Endothelial cell of umbilical vein (primary cell): ENCODE results near the gene CEACAM1. TPM values are rescaled to one million over a fixed set of nuclear protein-coding genes. Genes with fewer than 3 reads are reported as not detected.

Experiments
- BruUV-seq: library from RNA; stranded (reverse); fragments of 400-500 nt; replicated peaks from 2 replicates; lab custom pipeline; 2021; lab: Mats Ljungman, UMichigan
- CTCF ChIA-PET: fragments of 300-600, 350-600 bp; sonication (Branson Sonifier 250); formaldehyde crosslinking; loops from one replicate; lab custom pipeline; 2021; ENCODE audit warnings: antibody characterized with exemption, inconsistent platforms; lab: Charles Lee
- POLR2A ChIA-PET: fragments of 300-600, 350-600 bp; sonication (Branson Sonifier 250); formaldehyde crosslinking; loops from one replicate; lab custom pipeline; 2021; ENCODE audit warnings: antibody characterized with exemption, inconsistent platforms; lab: Charles Lee
- DNase-seq: peaks from one replicate; pipeline ENCODE4 v3.0.0-alpha.2; 2011; ENCODE audit warnings: low read depth, low spot score
- FAIRE-seq: peaks from 2 replicates; lab custom pipeline; 2011; peaks lifted over from hg19 to GRCh38; lab: Jason Lieb, UNC
- H2AFZ ChIP-seq: 2 replicates; pipeline ENCODE4 v1.6.0; 2012; ENCODE audit warnings: low read depth, low read length, control low read depth, inconsistent platforms
- H3K27ac ChIP-seq: 2 replicates; pipeline ENCODE4 v1.5.1; 2011; ENCODE audit warnings: low read depth, mild to moderate bottlenecking, control low read depth, low read length, moderate library complexity; ENCODE audit not compliant: insufficient read depth
- H3K27me3 ChIP-seq, 2 experiments: 2 replicates each; pipeline versions ENCODE4 v1.6.0 to v1.6.1; 2011; ENCODE audit warnings: low read length in 2 of 2, mixed read lengths in 1 of 2; ENCODE audit not compliant: control insufficient read depth in 2 of 2, insufficient read depth in 2 of 2
- H3K36me3 ChIP-seq, 2 experiments: 2 replicates in 1 of 2; 3 replicates in 1 of 2; pipeline ENCODE4 v1.5.1; 2011; ENCODE audit warnings: low read length in 2 of 2, mild to moderate bottlenecking in 1 of 2, moderate library complexity in 1 of 2; ENCODE audit not compliant: control insufficient read depth in 2 of 2, insufficient read depth in 2 of 2; ENCODE audit errors: extremely low read depth in 1 of 2
- H3K4me1 ChIP-seq: 3 replicates; pipeline ENCODE4 v1.5.1; 2011; ENCODE audit warnings: mild to moderate bottlenecking, low read length; ENCODE audit not compliant: control insufficient read depth, insufficient read depth; ENCODE audit errors: extremely low read depth
- H3K4me2 ChIP-seq: 2 replicates; pipeline ENCODE4 v1.6.1; 2011; ENCODE audit warnings: low read length, control low read depth, mixed read lengths; ENCODE audit not compliant: insufficient read depth
- H3K4me3 ChIP-seq, 3 experiments: fragments of 200-600 bp in 1 of 3; sonication (generic), shearing (Covaris generic) in 1 of 3; replicated peaks in 1 of 3; 2 replicates each; pipeline ENCODE4 v1.5.1; 2011 to 2016; ENCODE audit warnings: control low read depth in 3 of 3, low read length in 3 of 3, mild to moderate bottlenecking in 2 of 3, inconsistent platforms in 1 of 3, low read depth in 1 of 3, moderate library complexity in 1 of 3; ENCODE audit not compliant: insufficient read depth in 1 of 3
- H3K79me2 ChIP-seq: 2 replicates; pipeline ENCODE4 v1.6.0; 2012; ENCODE audit warnings: low read length, inconsistent platforms; ENCODE audit not compliant: control insufficient read depth, insufficient read depth
- H3K9ac ChIP-seq: replicated peaks from 2 replicates; pipeline ENCODE3; 2011; ENCODE audit warnings: low read length, control low read depth; ENCODE audit not compliant: insufficient read depth; ENCODE audit errors: extremely low read depth
- H3K9me1 ChIP-seq: replicated peaks from 3 replicates; pipeline ENCODE4 v1.6.0; 2011; ENCODE audit warnings: mild to moderate bottlenecking, low read length; ENCODE audit not compliant: control insufficient read depth, insufficient read depth; ENCODE audit errors: extremely low read depth
- H3K9me3 ChIP-seq: replicated peaks from 2 replicates; pipeline ENCODE4 v1.5.1; 2012; ENCODE audit warnings: low read length, inconsistent platforms; ENCODE audit not compliant: control insufficient read depth, insufficient read depth
- H4K20me1 ChIP-seq: replicated peaks from 2 replicates; pipeline ENCODE3; 2011; ENCODE audit warnings: mild to moderate bottlenecking, low read length; ENCODE audit not compliant: control insufficient read depth, insufficient read depth; ENCODE audit errors: extremely low read depth
- CTCF ChIP-seq, 2 donors: IDR thresholded peaks; 1 replicate in 1 of 2; 2 replicates in 1 of 2; pipeline ENCODE4 v1.5.1; 2011; ENCODE audit warnings: low read length in 2 of 2, mild to moderate bottlenecking in 2 of 2, moderate library complexity in 2 of 2, control low read depth in 1 of 2, inconsistent platforms in 1 of 2, low read depth in 1 of 2; ENCODE audit not compliant: insufficient read depth in 1 of 2; ENCODE audit errors: extremely low read depth in 1 of 2
- FOS ChIP-seq: IDR thresholded peaks from 2 replicates; pipeline ENCODE4 v1.6.1; 2011; ENCODE audit warnings: mild to moderate bottlenecking, low read length, moderate library complexity, borderline replicate concordance; ENCODE audit not compliant: insufficient read depth
- GATA2 ChIP-seq: IDR thresholded peaks from 2 replicates; pipeline ENCODE4 v1.7.0; 2011; ENCODE audit warnings: low read depth, mild to moderate bottlenecking, moderate library complexity, mixed read lengths, low read length; ENCODE audit not compliant: insufficient read length, insufficient read depth
- MAX ChIP-seq: IDR thresholded peaks from 2 replicates; pipeline ENCODE4 v1.6.1; 2011; ENCODE audit not compliant: insufficient read depth, insufficient read length
- POLR2A ChIP-seq: IDR thresholded peaks from 2 replicates; pipeline ENCODE4 v1.6.1; 2012; ENCODE audit warnings: low read depth, mild to moderate bottlenecking, control low read depth, low read length
- POLR2AphosphoS5 ChIP-seq: IDR thresholded peaks from 2 replicates; pipeline ENCODE4 v1.6.1; 2012; ENCODE audit warnings: low read depth, mild to moderate bottlenecking, control low read depth, low read length, moderate library complexity; ENCODE audit not compliant: insufficient read depth
- dilution Hi-C: fragments of 300-500 bp; cut with MboI; formaldehyde crosslinking; loops from one replicate; pipeline ENCODE4 v1.15.0; 2019; ENCODE audit warnings: low sequenced_read_pairs; ENCODE audit not compliant: extremely low pct_ligation_motif_present
- intact Hi-C: fragments of 100-400 bp; cut with micrococcal nuclease; formaldehyde crosslinking; loops from one replicate; pipeline ENCODE4 v1.10.0; 2022
- polyA plus RNA-seq, 4 experiments: library from polyadenylated mRNA; depleted of rRNA in 3 of 4; stranded (reverse) in 3 of 4; unstranded in 1 of 4; fragments of >200 nt; gene quantifications; 2 replicates each; pipeline versions ENCODE4 v1.2.1 to v1.2.3, GENCODE V29; 2011 to 2012; ENCODE audit warnings: missing spikeins in 1 of 4
- total RNA-seq: library from RNA; stranded (reverse); gene quantifications from 2 replicates; pipeline ENCODE4 v1.2.3, GENCODE V29; 2021

Gene CEACAM1
- total and polyA plus RNA-seq, 2 donors (not counting 3 experiments of a cell fraction or from before 2014, with no cell fraction given) = 3.5 to 3.6 TPM

DNA sequence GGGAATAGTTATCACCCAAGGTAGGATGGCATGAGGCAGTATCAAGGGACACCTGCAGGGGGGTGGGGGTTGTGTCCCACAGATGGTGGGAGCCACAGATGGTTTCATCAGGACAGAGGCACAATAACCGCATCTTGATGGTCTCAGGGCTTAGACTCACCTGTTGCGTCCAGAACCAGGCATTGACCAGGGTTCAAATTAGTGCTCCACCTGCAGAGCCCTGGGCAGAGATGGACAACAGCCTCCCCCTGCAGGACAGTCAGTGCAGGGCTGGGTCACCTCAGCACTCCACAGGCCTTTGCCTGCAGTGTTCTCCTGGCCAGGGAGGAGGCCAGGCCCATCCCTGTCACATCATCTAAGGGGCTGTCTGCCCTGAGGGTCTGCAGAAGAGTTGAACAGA lies 14.5 kb upstream of the CEACAM1 start:
- Histone ChIP-seq H3K36me3 (no peaks in the 10 kb centered on the region), H3K9ac (no peak overlapping the region), H3K79me2 (no peaks in the 10 kb centered on the region), H3K9me3 (no peaks in the 10 kb centered on the region), H3K27ac (no peak overlapping the region), H3K4me1 (no peaks in the 10 kb centered on the region), H3K27me3 (no peaks in the 10 kb centered on the region), H4K20me1 (no peaks in the 10 kb centered on the region), H3K4me2 (no peak overlapping the region), H3K4me3 (no peak overlapping the region), H2AFZ (no peak overlapping the region), H3K9me1 (no peaks in the 10 kb centered on the region)
- no peak for TF ChIP-seq POLR2A
- no peak for TF ChIP-seq FOS
- no peak for TF ChIP-seq GATA2
- no peak for TF ChIP-seq POLR2AphosphoS5
- no peak for TF ChIP-seq MAX
- no peak for TF ChIP-seq CTCF (IDR thresholded peaks at IDR 0.05; ENCODE audit: extremely low read depth in 1 of 2, insufficient read depth in 1 of 2, low read depth in 1 of 2, low read length in 2 of 2)
- BruUV-seq = no TSS peak
- CTCF ChIA-PET = no interaction called here
- FAIRE-seq (no peak), DNase-seq (no peak)
- intact Hi-C loops (no loop called here), dilution Hi-C loops (no loop called here)
- POLR2A ChIA-PET = no interaction called here
